ENCODE data around the gene ZNRF1. TPM values are rescaled to one million over a fixed set of nuclear protein-coding genes. Genes with fewer than 3 reads are reported as not detected.

ZNRF1 gene
- total RNA-seq, 5 donors from 2014 or later (not counting 1 experiment from before 2014, with no cell fraction given) = 5.5 to 7.8 (median 7.5) TPM

DNA sequence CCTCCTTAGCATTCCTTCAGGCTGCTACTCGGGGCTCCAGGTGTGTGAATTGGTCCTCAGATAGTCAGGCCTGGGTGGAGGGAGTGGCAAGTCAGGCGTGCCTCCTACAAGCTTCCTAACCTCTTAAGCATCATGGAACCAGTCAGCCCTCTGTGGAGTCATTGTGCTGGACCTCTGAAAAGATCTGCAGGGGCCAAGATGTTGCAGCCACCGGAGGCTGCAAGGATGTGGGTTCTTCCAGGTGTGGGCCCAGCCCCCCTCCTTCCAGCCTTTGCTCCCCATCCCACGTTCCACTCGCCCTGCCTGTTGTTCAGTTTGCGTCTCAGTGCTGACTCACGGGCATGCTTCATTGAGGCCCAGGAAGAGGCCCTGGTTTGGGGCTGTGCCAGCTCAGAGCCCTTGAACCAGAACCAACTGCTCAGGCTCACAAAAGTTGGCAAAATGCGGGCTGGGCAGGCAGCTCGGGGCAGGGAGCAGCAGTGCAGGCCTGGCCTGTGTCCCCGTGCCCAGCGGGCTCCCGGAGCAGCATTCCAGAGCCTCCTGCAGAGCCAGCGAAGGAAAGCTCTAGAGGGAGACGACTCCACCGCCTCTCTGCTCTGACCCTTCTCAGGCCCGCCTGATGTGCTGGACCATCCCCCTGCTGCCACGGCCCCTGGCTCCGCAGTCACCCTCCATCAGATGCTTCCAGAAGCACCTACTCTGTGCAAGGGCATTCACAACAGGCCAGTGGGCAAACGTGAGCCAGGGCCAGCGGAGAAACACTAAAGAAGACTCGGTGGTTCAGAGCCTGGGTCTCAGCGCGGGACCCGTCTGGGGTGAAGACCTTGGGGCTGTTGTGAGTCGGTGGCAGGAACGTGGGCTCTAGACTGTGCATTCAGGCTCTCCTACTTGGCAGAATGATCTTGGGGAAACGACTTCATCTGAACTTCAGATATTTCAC, 110.2 kb downstream of the ZNRF1 start:
- POLR2A ChIA-PET = interaction anchor here in 1 of 2 donors (0.5 kb wide), 1 partner anchor 124 kb away, joined by 6 read pairs; the partner anchor contains the start of gene WDR59
- DNase-seq (peak; percentile 26 to 76 (median 57)), ATAC-seq (replicated peaks in 1 of 4) (peak; percentile 68 to 80 (median 74))
- Histone ChIP-seq H3K27ac (ENCODE audit: low read length) (peak overlapping the region; percentile 53), H3K9me3 (no peaks in the 10 kb centered on the region), H3K4me3 (ENCODE audit: control insufficient read depth in 1 of 2, extremely low read depth in 1 of 2, low read length in 1 of 2) (no peak overlapping the region), H3K36me3 (ENCODE audit: control insufficient read depth in 2 of 2, extremely low read depth in 1 of 2, insufficient read depth in 1 of 2, low read length in 1 of 2) (no peaks in the 10 kb centered on the region), H3K4me1 (ENCODE audit: control insufficient read depth in 1 of 2, extremely low read depth in 1 of 2, insufficient read depth in 2 of 2, low read length in 2 of 2) (peaks cover 24 to 62% of the 10 kb centered on the region in 2 experiments), H3K27me3 (replicated peaks in 1 of 2; ENCODE audit: control insufficient read depth in 2 of 2, extremely low read depth in 1 of 2, insufficient read depth in 2 of 2, low read length in 1 of 2) (peaks cover 0 to 33% of the 10 kb centered on the region in 2 experiments)
- Mint-ChIP-seq H3K9me3 (no peaks in the 10 kb centered on the region), H3K27me3 (peaks cover 4 to 13% of the 10 kb centered on the region in 2 donors), H3K4me3 (peak overlapping the region; percentile 15 to 60 (median 47)), H3K27ac (peak overlapping the region; percentile 80 to 83), H3K36me3 (no peaks in the 10 kb centered on the region), H3K4me1 (peaks cover 42 to 58% (median 47%) of the 10 kb centered on the region in 3 donors)
- WGBS (ENCODE audit: insufficient coverage) = 47% methylated on average over 19 of the region's 27 CpGs
- CTCF ChIA-PET = interaction anchor here (0.6 to 2.0 kb wide), 6 partner anchors 10 to 124 kb away, joined by 3 to 16 read pairs (median 6); partner anchors contain the start of genes WDR59 (in 1 of the 2) and ZNRF1 (in 1 of the 2)

DNA sequence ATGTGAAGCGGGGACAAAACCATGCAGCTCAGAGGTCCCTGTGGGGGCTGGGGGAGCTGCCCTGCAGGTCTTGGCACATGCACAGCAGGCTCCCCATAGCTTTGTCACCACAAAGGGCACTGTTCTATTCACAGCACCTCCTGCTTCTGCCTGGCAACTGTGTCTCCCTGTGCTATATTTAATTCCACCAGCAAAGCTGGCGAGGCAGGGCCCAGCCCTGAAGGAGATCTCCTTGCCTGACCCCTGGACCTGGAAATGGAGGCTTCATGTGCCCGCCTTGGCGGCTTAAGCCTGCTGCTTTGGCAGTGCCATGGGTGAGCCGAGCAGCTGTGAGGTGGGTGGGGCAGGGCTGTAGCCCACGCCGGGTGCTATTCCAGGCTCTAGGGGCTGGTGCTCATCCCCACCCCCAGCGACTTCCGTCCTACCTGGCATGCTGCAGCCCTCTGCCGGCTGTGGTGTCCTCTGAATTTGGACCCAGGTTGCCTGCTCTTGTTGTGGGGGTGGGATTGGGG, 111.0 kb downstream of the ZNRF1 start:
- H3K27ac Mint-ChIP-seq = peak overlapping the region; percentile 80 to 83
- H3K36me3 Mint-ChIP-seq = no peaks in the 10 kb centered on the region
- Histone ChIP-seq H3K4me3 (ENCODE audit: control insufficient read depth in 1 of 2, extremely low read depth in 1 of 2, low read length in 1 of 2) (no peak overlapping the region), H3K9me3 (no peaks in the 10 kb centered on the region), H3K27me3 (replicated peaks in 1 of 2; ENCODE audit: control insufficient read depth in 2 of 2, extremely low read depth in 1 of 2, insufficient read depth in 2 of 2, low read length in 1 of 2) (peaks cover 0 to 34% of the 10 kb centered on the region in 2 experiments), H3K27ac (ENCODE audit: low read length) (peak overlapping the region; percentile 53), H3K36me3 (ENCODE audit: control insufficient read depth in 2 of 2, extremely low read depth in 1 of 2, insufficient read depth in 1 of 2, low read length in 1 of 2) (no peaks in the 10 kb centered on the region), H3K4me1 (ENCODE audit: control insufficient read depth in 1 of 2, extremely low read depth in 1 of 2, insufficient read depth in 2 of 2, low read length in 2 of 2) (peaks cover 24 to 62% of the 10 kb centered on the region in 2 experiments)
- peak overlapping the region; percentile 15 to 60 (median 47) for H3K4me3 Mint-ChIP-seq
- 73% methylated on average over 4 of the region's 10 CpGs for WGBS (ENCODE audit: insufficient coverage)
- ChIA-PET POLR2A (no interaction called here), CTCF (interaction anchor here (0.6 to 2.0 kb wide), 5 partner anchors 11 to 125 kb away, joined by 3 to 16 read pairs (median 7); partner anchors contain the start of genes WDR59 (in 1 of the 2) and ZNRF1 (in 1 of the 2))
- H3K27me3 Mint-ChIP-seq = peaks cover 4 to 13% of the 10 kb centered on the region in 2 donors
- H3K9me3 Mint-ChIP-seq = no peaks in the 10 kb centered on the region
- ATAC-seq (replicated peaks in 1 of 4) (no peak), DNase-seq (no peak)
- peaks cover 42 to 58% (median 47%) of the 10 kb centered on the region in 3 donors for H3K4me1 Mint-ChIP-seq

DNA sequence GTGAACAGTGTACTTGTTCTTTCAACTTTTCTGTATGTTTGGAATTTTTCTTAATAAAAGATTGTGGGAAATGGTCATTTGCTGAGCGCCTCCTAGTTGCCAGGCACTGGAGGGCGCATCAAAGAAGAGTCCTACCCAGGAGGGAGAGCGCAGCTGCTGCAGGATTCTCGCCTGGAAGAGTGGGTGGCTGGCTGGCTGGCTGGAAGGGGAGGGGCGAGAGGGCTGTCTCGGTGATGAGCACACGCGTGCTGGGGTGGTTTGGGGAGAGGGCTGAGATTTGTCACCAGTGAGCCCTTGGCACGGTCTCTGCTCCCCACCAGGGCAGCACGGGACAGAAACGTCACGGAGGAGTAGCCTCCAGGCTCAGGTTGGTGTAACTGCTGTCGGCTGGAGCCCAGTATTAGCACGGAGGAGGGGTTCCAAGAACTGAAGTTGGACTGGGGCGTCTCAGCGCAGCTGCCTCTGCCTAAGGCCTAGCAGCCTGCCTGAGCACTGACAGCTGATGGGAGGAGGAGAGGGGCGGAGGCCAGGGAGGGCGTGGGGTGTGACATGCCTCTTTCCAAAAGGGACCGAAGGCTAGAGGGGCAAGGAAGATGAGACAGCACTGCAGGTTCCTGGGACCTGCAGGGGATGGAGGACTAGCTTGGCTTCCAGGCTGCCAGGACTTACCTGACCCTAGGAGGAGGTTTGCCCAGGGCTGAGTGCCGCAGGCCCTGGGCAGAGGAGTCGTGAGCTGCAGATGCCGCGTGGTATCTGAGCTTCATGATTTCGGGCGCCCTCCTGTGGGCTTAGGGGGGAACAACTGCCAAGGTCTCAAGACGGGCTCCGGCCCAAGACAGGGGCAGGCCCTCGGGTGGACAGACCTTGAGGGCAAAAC, 112.1 kb downstream of the ZNRF1 start:
- Mint-ChIP-seq H3K27me3 (peaks cover 4 to 13% of the 10 kb centered on the region in 2 donors), H3K27ac (peak overlapping the region; percentile 83 to 89), H3K9me3 (no peaks in the 10 kb centered on the region), H3K4me1 (peaks cover 33 to 47% (median 40%) of the 10 kb centered on the region in 3 donors), H3K36me3 (no peaks in the 10 kb centered on the region), H3K4me3 (peak overlapping the region; percentile 26 to 60 (median 41))
- ATAC-seq (replicated peaks in 1 of 4) (peak; percentile 76 to 85 (median 80)), DNase-seq (peak; percentile 51 to 89 (median 74))
- H3K4me3 ChIP-seq (ENCODE audit: control insufficient read depth in 1 of 2, extremely low read depth in 1 of 2, low read length in 1 of 2) = peak overlapping the region in 1 of 2 donors; percentile 25
- 28% methylated on average over 27 of the region's 28 CpGs for WGBS (ENCODE audit: insufficient coverage)
- no peaks in the 10 kb centered on the region for H3K9me3 ChIP-seq
- peaks cover 0 to 34% of the 10 kb centered on the region in 2 experiments for H3K27me3 ChIP-seq (replicated peaks in 1 of 2; ENCODE audit: control insufficient read depth in 2 of 2, extremely low read depth in 1 of 2, insufficient read depth in 2 of 2, low read length in 1 of 2)
- H3K27ac ChIP-seq (ENCODE audit: low read length) = peak overlapping the region; percentile 26
- ChIA-PET CTCF (interaction anchor here (0.6 to 1.7 kb wide), 38 partner anchors 8 to 399 kb away, joined by 3 to 35 read pairs (median 4); partner anchors contain the start of genes WDR59 (in 2 of the 2) and ZNRF1 (in 2 of the 2)), POLR2A (no interaction called here)
- peaks cover 22 to 52% of the 10 kb centered on the region in 2 experiments for H3K4me1 ChIP-seq (ENCODE audit: control insufficient read depth in 1 of 2, extremely low read depth in 1 of 2, insufficient read depth in 2 of 2, low read length in 2 of 2)
- no peaks in the 10 kb centered on the region for H3K36me3 ChIP-seq (ENCODE audit: control insufficient read depth in 2 of 2, extremely low read depth in 1 of 2, insufficient read depth in 1 of 2, low read length in 1 of 2)

DNA sequence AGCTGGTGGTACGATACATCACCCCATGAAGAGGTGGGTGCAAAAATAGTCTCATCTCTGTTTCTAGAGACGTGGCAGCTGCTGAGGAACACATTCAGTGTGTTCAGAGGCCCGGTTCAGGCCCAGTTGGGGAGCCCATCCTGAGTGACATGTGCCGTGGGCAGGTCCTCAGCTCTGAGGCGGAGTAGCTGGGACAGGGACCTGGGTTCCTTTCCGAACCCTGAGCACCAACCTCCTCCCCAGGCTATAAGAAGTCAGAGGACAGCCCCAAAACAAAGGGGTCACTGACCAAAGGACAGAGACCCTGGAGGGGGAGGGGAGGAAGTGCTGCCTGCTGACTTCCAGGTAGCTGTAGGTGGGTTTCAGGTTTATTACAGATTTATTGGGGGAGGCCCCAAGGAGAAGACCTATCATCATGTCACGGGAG, 112.7 kb downstream of the ZNRF1 start:
- no peaks in the 10 kb centered on the region for H3K9me3 ChIP-seq
- POLR2A ChIA-PET = no interaction called here
- no peaks in the 10 kb centered on the region for H3K9me3 Mint-ChIP-seq
- DNase-seq = no peak
- CTCF ChIA-PET = interaction anchor here (0.6 to 1.7 kb wide), 34 partner anchors 8 to 302 kb away, joined by 3 to 35 read pairs (median 4); partner anchors contain the start of genes ZNRF1 (in 2 of the 2) and WDR59 (in 1 of the 2)
- peak in 3 of 4 experiments; percentile 11 to 25 (median 14) for ATAC-seq (replicated peaks in 1 of 4)
- peaks cover 28 to 41% (median 34%) of the 10 kb centered on the region in 3 donors for H3K4me1 Mint-ChIP-seq
- H3K36me3 Mint-ChIP-seq = no peaks in the 10 kb centered on the region
- WGBS (ENCODE audit: insufficient coverage) = 36% methylated on average over 5 of the region's 7 CpGs
- H3K27ac ChIP-seq (ENCODE audit: low read length) = peak overlapping the region; percentile 26
- H3K27me3 ChIP-seq (replicated peaks in 1 of 2; ENCODE audit: control insufficient read depth in 2 of 2, extremely low read depth in 1 of 2, insufficient read depth in 2 of 2, low read length in 1 of 2) = peaks cover 0 to 34% of the 10 kb centered on the region in 2 experiments
- peaks cover 4 to 13% of the 10 kb centered on the region in 2 donors for H3K27me3 Mint-ChIP-seq
- H3K4me3 ChIP-seq (ENCODE audit: control insufficient read depth in 1 of 2, extremely low read depth in 1 of 2, low read length in 1 of 2) = no peak overlapping the region
- H3K4me1 ChIP-seq (ENCODE audit: control insufficient read depth in 1 of 2, extremely low read depth in 1 of 2, insufficient read depth in 2 of 2, low read length in 2 of 2) = peaks cover 22 to 48% of the 10 kb centered on the region in 2 experiments
- no peaks in the 10 kb centered on the region for H3K36me3 ChIP-seq (ENCODE audit: control insufficient read depth in 2 of 2, extremely low read depth in 1 of 2, insufficient read depth in 1 of 2, low read length in 1 of 2)
- H3K4me3 Mint-ChIP-seq = no peak overlapping the region
- H3K27ac Mint-ChIP-seq = no peak overlapping the region

DNA sequence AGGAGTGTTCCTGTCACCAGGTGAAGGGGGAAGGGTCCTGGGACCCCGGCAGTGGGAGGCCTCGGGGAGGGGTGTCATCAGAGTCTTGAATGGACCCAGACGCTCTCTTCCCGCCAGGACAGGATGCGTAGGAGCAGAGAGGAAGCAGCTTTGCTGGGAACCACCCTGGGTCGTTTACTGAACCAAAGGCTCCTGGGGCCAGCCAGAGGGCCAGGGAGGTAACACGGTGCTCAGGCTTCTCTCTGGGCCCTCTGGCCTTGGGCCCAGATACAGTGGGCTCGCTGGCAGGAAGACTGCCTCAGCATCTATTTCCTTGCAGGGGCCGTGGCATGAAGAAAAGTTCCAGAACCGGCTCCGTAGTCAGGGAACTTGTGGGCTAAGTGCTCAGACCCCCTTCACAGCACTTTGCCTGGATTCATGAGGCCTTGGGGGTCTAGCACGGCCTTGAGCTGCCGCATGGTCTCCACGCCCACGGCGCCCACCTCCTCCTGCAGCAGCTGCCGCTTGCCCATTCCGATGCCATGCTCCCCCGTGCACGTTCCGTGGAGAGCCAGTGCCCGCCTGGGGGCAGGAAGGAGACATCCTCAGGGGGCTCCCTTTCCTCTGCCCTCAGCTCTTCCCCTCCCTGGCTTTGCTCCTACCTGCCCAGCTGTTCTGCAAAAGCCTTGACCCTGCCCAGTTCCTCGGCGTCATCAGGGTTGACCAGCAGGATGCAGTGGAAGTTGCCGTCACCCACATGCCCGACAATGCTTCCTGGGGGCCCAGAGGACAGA, 113.3 kb downstream of the ZNRF1 start:
- Histone ChIP-seq H3K27me3 (replicated peaks in 1 of 2; ENCODE audit: control insufficient read depth in 2 of 2, extremely low read depth in 1 of 2, insufficient read depth in 2 of 2, low read length in 1 of 2) (peaks cover 0 to 34% of the 10 kb centered on the region in 2 experiments), H3K4me1 (ENCODE audit: control insufficient read depth in 1 of 2, extremely low read depth in 1 of 2, insufficient read depth in 2 of 2, low read length in 2 of 2) (peaks cover 22 to 45% of the 10 kb centered on the region in 2 experiments), H3K36me3 (ENCODE audit: control insufficient read depth in 2 of 2, extremely low read depth in 1 of 2, insufficient read depth in 1 of 2, low read length in 1 of 2) (no peaks in the 10 kb centered on the region), H3K4me3 (ENCODE audit: control insufficient read depth in 1 of 2, extremely low read depth in 1 of 2, low read length in 1 of 2) (no peak overlapping the region), H3K27ac (ENCODE audit: low read length) (no peak overlapping the region), H3K9me3 (no peaks in the 10 kb centered on the region)
- DNase-seq (no peak), ATAC-seq (replicated peaks in 1 of 4) (no peak)
- H3K4me3 Mint-ChIP-seq = no peak overlapping the region
- ChIA-PET CTCF (interaction anchor here (0.6 to 1.7 kb wide), 17 partner anchors 10 to 299 kb away, joined by 3 to 35 read pairs (median 5); partner anchors contain the start of genes ZNRF1 (in 2 of the 2) and WDR59 (in 1 of the 2)), POLR2A (no interaction called here)
- H3K9me3 Mint-ChIP-seq = no peaks in the 10 kb centered on the region
- 48% methylated on average over 22 of the region's 26 CpGs for WGBS (ENCODE audit: insufficient coverage)
- H3K36me3 Mint-ChIP-seq = no peaks in the 10 kb centered on the region
- H3K27ac Mint-ChIP-seq = no peak overlapping the region
- H3K27me3 Mint-ChIP-seq = peaks cover 4 to 13% of the 10 kb centered on the region in 2 donors
- peaks cover 28 to 38% (median 34%) of the 10 kb centered on the region in 3 donors for H3K4me1 Mint-ChIP-seq

Data from T-cell (primary cell).